ENCODE results near the gene XYLT1.

DNA sequence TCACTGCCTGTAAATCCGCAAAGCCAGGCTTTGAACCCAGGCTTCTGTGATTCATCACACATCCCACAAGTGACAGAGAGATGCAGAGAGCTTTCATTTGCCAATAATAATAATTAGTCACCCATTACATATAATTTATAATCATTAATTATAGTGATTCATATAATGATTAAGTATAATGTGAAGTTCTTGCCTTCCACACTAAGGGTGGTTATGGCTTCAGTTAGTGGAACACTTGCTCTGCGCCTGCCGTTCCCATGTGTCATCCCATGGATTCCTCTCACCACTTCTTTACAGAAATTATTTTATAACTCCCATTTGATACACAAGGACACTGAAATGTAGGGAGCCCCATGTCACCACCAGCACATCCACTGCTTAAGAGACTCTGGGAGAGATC is 39.8 kb upstream of the XYLT1 start:
- TF ChIP-seq, protein P1, sequence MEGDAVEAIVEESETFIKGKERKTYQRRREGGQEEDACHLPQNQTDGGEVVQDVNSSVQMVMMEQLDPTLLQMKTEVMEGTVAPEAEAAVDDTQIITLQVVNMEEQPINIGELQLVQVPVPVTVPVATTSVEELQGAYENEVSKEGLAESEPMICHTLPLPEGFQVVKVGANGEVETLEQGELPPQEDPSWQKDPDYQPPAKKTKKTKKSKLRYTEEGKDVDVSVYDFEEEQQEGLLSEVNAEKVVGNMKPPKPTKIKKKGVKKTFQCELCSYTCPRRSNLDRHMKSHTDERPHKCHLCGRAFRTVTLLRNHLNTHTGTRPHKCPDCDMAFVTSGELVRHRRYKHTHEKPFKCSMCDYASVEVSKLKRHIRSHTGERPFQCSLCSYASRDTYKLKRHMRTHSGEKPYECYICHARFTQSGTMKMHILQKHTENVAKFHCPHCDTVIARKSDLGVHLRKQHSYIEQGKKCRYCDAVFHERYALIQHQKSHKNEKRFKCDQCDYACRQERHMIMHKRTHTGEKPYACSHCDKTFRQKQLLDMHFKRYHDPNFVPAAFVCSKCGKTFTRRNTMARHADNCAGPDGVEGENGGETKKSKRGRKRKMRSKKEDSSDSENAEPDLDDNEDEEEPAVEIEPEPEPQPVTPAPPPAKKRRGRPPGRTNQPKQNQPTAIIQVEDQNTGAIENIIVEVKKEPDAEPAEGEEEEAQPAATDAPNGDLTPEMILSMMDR (IDR thresholded peaks at IDR 0.05) = no peak
- TF ChIP-seq POLR2A (IDR thresholded peaks at IDR 0.05) = no peak

Measured in thyroid gland (tissue), 4 donors.